GM18867 (cell line): ENCODE results near the gene SERPINE1.
"Not testable (repeated sequence)": the region's sequence is repeated elsewhere in the genome, so short reads cannot be mapped to it uniquely, and the experiment has no call there.

Source experiments
- ATAC-seq: cut with Tn5 transposase; IDR thresholded peaks from one replicate; pipeline ENCODE4 v1.9.1; 2021; ENCODE audit warnings: mild to moderate bottlenecking, moderate library complexity; ENCODE audit not compliant: unreplicated experiment

The SERPINE1 gene

DNA sequence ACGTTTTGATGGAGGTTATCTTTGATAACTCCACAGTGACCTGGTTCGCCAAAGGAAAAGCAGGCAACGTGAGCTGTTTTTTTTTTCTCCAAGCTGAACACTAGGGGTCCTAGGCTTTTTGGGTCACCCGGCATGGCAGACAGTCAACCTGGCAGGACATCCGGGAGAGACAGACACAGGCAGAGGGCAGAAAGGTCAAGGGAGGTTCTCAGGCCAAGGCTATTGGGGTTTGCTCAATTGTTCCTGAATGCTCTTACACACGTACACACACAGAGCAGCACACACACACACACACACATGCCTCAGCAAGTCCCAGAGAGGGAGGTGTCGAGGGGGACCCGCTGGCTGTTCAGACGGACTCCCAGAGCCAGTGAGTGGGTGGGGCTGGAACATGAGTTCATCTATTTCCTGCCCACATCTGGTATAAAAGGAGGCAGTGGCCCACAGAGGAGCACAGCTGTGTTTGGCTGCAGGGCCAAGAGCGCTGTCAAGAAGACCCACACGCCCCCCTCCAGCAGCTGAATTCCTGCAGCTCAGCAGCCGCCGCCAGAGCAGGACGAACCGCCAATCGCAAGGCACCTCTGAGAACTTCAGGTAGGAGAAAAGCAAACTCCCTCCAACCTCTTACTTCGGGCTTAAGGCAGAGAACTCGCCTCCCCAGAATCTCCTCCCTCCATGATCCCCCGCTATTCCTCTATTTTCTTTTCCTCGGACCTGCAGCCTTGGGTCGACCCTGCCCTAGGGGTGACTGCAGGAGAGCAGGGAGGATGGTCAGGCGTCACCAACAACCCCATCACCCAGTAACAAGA lies at the start of gene SERPINE1:
TSS of gene SERPINE1 (plus strand) at position 454 of the 809 bp plus-strand sequence. CDS start 1,290 bp downstream, outside the sequence.
- peak; percentile 50 for ATAC-seq

- ATAC-seq = peak; percentile 65
These were observed 49.4 kb upstream of the SERPINE1 start for GRCh38 chr7:101077303-101078086.

DNA sequence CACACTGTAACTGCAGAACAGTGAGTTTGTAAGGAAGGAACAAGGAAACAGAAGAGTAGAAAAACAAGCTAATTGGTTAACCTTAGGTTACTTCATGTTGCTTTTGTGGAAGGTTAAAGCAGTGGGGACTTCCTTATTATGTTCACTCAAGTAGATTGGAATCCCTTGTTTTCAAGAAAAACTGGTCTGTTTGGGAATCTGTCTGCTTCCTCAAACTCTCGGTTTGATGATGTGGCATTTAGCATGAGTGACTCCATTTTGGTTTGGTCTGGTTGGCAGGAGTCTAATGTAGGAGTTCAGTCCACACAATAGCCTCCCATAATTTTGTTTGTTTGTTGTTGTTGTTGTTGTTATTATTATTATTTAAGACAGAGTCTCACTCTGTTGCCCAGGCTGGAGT lies 45.5 kb upstream of the SERPINE1 start:
- ATAC-seq = no peak

DNA sequence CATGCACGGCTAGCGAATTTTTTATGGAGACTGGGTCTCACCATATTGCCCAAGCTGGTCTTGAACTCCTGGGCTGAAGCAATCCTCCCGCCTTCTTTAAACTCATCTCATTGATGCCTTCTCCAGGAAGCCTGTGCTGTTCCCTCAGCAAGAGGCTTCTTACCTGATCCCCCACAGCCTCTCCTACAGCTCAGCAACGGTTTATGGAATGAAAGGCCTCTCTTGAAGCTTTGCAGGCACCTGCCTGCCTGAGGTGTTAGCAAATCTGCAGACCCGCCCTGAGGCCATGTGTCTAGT lies 42.1 kb upstream of the SERPINE1 start:
- no peak for ATAC-seq

DNA sequence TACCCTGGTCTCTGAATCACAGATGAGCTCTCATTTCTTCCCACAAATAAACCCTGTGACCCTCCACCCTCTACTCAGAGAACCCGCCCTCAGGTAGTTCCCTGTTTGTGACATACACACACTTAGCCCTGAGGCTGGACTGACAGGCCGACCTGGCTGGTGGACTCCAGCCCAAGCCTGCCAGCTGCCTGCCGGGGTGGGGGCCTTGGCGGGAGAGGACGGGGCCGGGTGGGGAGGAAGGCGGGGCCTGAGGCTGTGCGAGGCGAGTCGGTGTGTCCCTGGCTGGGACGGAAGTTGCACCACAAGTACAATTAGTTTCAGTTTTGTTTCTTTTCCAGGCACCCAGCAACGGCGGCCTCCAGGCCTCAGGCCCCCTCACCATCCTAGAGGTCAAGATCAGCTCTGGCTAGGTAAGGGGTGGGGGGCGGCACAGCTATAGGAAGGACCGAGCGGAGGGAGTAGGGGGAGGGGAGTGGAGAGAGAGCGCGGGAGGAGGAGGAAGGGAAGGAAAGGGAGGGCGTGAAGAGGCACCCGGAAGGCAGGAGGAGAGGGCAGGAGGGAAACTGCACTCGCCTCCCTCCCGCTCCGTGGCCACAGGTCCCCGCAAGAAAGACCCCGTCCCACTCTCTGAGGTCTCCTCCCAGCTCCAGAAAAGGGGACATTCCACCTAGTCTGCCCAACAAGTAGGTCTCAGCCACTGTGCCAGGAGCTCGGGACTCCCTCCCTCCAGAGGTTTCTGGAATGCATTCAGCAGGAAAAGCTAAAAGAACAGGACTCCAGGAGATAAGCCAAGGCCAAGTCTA lies 41.5 kb upstream of the SERPINE1 start, which contains the start of gene TRIM56:
TSS of gene TRIM56 (plus strand) at position 320 of the 803 bp plus-strand sequence. CDS start 1,832 bp downstream, outside the sequence.
- ATAC-seq = peak; percentile 88

GRCh38 chr7:101087334-101088068 lies 39.4 kb upstream of the SERPINE1 start:
- ATAC-seq = no peak

GRCh38 chr7:101088069-101088425 lies 38.9 kb upstream of the SERPINE1 start:
- ATAC-seq = no peak

DNA sequence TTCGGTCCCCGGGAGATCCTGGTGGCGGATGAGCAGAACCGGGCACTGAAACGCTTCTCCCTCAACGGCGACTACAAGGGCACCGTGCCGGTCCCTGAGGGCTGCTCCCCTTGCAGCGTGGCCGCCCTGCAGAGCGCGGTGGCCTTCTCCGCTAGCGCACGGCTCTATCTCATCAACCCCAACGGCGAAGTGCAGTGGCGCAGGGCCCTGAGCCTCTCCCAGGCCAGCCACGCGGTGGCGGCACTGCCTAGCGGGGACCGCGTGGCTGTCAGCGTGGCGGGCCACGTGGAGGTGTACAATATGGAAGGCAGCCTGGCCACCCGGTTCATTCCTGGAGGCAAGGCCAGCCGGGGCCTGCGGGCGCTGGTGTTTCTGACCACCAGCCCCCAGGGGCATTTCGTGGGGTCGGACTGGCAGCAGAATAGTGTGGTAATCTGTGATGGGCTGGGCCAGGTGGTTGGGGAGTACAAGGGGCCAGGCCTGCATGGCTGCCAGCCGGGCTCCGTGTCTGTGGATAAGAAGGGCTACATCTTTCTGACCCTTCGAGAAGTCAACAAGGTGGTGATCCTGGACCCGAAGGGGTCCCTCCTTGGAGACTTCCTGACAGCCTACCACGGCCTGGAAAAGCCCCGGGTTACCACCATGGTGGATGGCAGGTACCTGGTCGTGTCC lies 37.9 kb upstream of the SERPINE1 start:
- ATAC-seq = no peak

GRCh38 chr7:101089876-101090275 lies 37.0 kb upstream of the SERPINE1 start:
- no peak for ATAC-seq

DNA sequence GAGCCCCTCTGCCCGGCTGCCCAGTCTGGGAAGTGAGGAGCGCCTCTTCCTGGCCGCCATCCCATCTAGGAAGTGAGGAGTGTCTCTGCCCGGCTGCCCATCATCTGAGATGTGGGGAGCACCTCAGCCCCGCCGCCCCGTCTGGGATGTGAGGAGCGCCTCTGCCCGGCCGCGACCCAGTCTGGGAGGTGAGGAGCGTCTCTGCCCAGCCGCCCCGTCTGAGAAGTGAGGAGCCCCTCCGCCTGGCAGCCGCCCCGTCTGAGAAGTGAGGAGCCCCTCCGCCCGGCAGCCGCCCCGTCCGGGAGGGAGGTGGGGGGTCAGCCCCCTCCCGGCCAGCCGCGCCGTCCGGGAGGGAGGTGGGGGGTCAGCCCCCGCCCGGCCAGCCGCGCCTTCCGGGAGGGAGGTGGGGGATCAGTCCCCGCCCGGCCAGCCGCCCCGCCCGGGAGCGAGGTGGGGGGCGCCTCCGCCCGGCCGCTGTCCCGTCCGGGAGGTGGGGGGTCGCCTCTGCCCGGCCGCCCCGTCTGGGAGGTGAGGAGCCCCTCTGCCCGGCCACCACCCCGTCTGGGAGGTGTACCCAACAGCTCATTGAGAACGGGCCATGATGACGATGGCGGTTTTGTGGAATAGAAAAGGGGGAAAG lies 34.5 kb upstream of the SERPINE1 start:
- ATAC-seq = not testable (repeated sequence)

- ATAC-seq = no peak
These were observed 33.0 kb upstream of the SERPINE1 start for GRCh38 chr7:101093906-101094305.

GRCh38 chr7:101094376-101094775 lies 32.5 kb upstream of the SERPINE1 start:
- no peak for ATAC-seq

GRCh38 chr7:101094791-101095375 lies 32.0 kb upstream of the SERPINE1 start:
- no peak for ATAC-seq

- no peak for ATAC-seq
These were observed 30.5 kb upstream of the SERPINE1 start for GRCh38 chr7:101096331-101096956.

- ATAC-seq = no peak
These were observed 30.0 kb upstream of the SERPINE1 start for GRCh38 chr7:101096957-101097347.

DNA sequence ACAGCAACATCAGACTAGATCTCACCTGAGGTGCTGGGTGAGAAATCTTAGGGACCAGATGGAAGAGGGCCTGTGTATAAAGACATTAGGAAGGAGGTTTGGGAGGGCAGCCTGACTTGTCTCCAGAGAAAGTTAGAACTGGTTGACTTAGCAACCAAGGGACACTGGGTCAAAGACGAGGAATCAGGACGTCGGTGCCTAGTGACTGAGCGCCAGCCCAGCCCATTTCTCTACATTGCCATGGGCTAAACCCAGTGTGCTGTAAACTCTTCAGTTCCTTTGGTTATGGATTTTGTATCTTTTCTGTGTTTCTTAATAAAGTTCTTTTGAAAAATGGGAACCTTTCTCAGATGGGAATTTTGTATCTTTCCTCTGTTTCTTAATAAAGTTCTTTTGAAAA lies 29.3 kb upstream of the SERPINE1 start:
- ATAC-seq = no peak

- no peak for ATAC-seq
These were observed 26.7 kb upstream of the SERPINE1 start for GRCh38 chr7:101099969-101100781.
